GM12865 (cell line): Measurements from ENCODE around the gene SCN2B.
"Not testable (repeated sequence)": the region's sequence is repeated elsewhere in the genome, so short reads cannot be mapped to it uniquely, and the experiment has no call there.

Source experiments
- DNase-seq: peaks from one replicate; pipeline ENCODE4 v3.0.0; 2010; ENCODE audit warnings: low read depth
- H3K4me3 ChIP-seq: 2 replicates; pipeline ENCODE4 v1.5.1; 2011; ENCODE audit warnings: mild to moderate bottlenecking, low read depth, low read length, control low read depth
- CTCF ChIP-seq: IDR thresholded peaks from 2 replicates; pipeline ENCODE4 v1.5.1; 2011; ENCODE audit warnings: low read length, control low read depth, low read depth, inconsistent platforms; ENCODE audit not compliant: insufficient read depth; ENCODE audit errors: missing control alignments

The SCN2B gene

GRCh38 chr11:118186346-118187107 lies 10.1 kb upstream of the SCN2B start:
- no peak for TF ChIP-seq CTCF
- H3K4me3 ChIP-seq: no peak overlapping the region
- no peak for DNase-seq

- DNase-seq: no peak
- H3K4me3 ChIP-seq: no peak overlapping the region
- TF ChIP-seq CTCF: no peak
Observed at GRCh38 chr11:118184784-118185579, 8.5 kb upstream of the SCN2B start.

- not testable (repeated sequence) for DNase-seq
Observed at GRCh38 chr11:118183691-118184090, 7.3 kb upstream of the SCN2B start.

DNA sequence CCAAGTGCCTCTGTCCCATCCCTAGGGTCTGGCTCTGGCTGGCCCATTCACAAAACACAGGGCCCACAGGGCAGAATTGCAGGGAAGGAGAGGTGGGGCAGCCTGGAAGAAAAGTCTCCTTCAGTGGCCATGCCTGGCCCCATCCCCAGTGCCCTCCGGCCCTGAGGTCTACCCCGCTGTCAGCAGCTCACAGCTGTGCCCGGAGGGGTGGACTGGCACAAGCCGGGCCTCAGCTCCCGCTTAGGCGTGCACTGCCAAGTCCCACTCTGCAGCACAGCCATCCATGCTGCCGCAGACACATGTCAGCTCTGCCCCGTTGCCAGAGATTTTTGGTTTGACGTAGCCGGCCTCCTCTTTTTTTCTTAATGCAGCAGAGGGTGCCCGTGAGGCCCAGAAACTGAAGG lies 3.9 kb upstream of the SCN2B start:
- TF ChIP-seq CTCF: no peak
- H3K4me3 ChIP-seq: no peak overlapping the region
- DNase-seq: peak; percentile 35

More at GRCh38 chr11:118183691-118184090, 7.3 kb upstream of the SCN2B start:
- not testable (repeated sequence) for H3K4me3 ChIP-seq

DNA sequence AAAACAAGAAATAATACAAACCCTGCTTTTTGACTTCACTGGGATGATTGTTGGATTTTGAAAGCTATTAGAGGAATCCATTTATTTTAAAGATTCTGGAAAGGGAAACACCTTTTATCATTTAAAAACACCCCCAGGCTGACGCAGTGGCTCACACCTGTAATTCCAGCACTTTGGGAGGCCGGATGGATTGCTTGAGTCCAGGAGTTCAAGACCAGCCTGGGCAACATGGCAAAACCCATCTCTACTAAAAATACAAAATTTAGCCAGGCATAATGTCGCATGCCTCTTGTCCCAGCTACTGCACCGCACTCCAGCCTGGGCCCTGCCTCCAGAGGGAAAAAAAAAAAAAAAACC lies 317 bp upstream of the SCN2B start:
- no peak for DNase-seq
- no peak overlapping the region for H3K4me3 ChIP-seq
- no peak for TF ChIP-seq CTCF

GRCh38 chr11:118175031-118175992 lies 1.1 kb downstream of the SCN2B start:
- DNase-seq: no peak
- H3K4me3 ChIP-seq: no peak overlapping the region
- TF ChIP-seq CTCF: no peak
